ENCODE measurements around the gene PIP5K1C. TPM values are rescaled to one million over a fixed set of nuclear protein-coding genes. Genes with fewer than 3 reads are reported as not detected.

Gene PIP5K1C
- total RNA-seq, 1 donor from 2014 or later, result 25.0 TPM

GRCh38 chr19:3721887-3722442 lies 21.7 kb upstream of the PIP5K1C start:
- DNase-seq (ENCODE audit: low spot score), result no peak

GRCh38 chr19:3721131-3721886 lies 21.0 kb upstream of the PIP5K1C start:
- peak; percentile 78 for DNase-seq (ENCODE audit: low spot score)

- DNase-seq (ENCODE audit: low spot score), result no peak
Observed at GRCh38 chr19:3720349-3720917, 20.2 kb upstream of the PIP5K1C start.

GRCh38 chr19:3719868-3720267 lies 19.6 kb upstream of the PIP5K1C start:
- no peak for DNase-seq (ENCODE audit: low spot score)

GRCh38 chr19:3716147-3716668 lies 15.9 kb upstream of the PIP5K1C start:
- DNase-seq (ENCODE audit: low spot score), result no peak

- DNase-seq (ENCODE audit: low spot score), result no peak
Observed at GRCh38 chr19:3712663-3713611, 12.7 kb upstream of the PIP5K1C start.

GRCh38 chr19:3710265-3710812 lies 10.1 kb upstream of the PIP5K1C start:
- no peak for DNase-seq (ENCODE audit: low spot score)

- DNase-seq (ENCODE audit: low spot score), result no peak
Observed at GRCh38 chr19:3708207-3708931, 8.1 kb upstream of the PIP5K1C start, which contains the start of gene TJP3. TSS of gene TJP3 (plus strand) at chr19:3708384. CDS start at chr19:3728433, 20,049 bp downstream.

GRCh38 chr19:3707868-3708206 lies 7.6 kb upstream of the PIP5K1C start:
- DNase-seq (ENCODE audit: low spot score), result no peak

GRCh38 chr19:3701200-3701599 lies 932 bp upstream of the PIP5K1C start:
- no peak for DNase-seq (ENCODE audit: low spot score)

- DNase-seq (ENCODE audit: low spot score), result no peak
Observed at GRCh38 chr19:3699741-3700241, 477 bp downstream of the PIP5K1C start.

GRCh38 chr19:3698974-3699740 lies 1.1 kb downstream of the PIP5K1C start:
- peak; percentile 66 for DNase-seq (ENCODE audit: low spot score)

- DNase-seq (ENCODE audit: low spot score), result no peak
Observed at GRCh38 chr19:3698386-3698950, 1.8 kb downstream of the PIP5K1C start.

- no peak for DNase-seq (ENCODE audit: low spot score)
Observed at GRCh38 chr19:3697671-3698385, 2.4 kb downstream of the PIP5K1C start.

- no peak for DNase-seq (ENCODE audit: low spot score)
Observed at GRCh38 chr19:3697094-3697493, 3.2 kb downstream of the PIP5K1C start.

GRCh38 chr19:3696660-3696995 lies 3.6 kb downstream of the PIP5K1C start:
- DNase-seq (ENCODE audit: low spot score), result no peak

GRCh38 chr19:3695986-3696659 lies 4.1 kb downstream of the PIP5K1C start:
- DNase-seq (ENCODE audit: low spot score), result no peak

- DNase-seq (ENCODE audit: low spot score), result no peak
Observed at GRCh38 chr19:3695124-3695733, 5.0 kb downstream of the PIP5K1C start.
